Stimulated activated naive CD8-positive, alpha-beta T cell treated with anti-CD3 and anti-CD28 coated beads, Interleukin-15, amount 100 ng/mL, for 72 hours (primary cell): ENCODE measurements around the gene CDC27.
"Not testable (repeated sequence)": the region's sequence is repeated elsewhere in the genome, so short reads cannot be mapped to it uniquely, and the experiment has no call there.

Experiments used
- ATAC-seq: fragments of 150-1000 bp; cut with Tn5 transposase; 2 replicates; pipeline ENCODE4 v1.10.0; 2021; ENCODE audit warnings: mild to moderate bottlenecking, moderate library complexity
- DNase-seq, 2 donors: peaks; one replicate each; pipeline ENCODE4 v3.0.0; 2021 to 2022
- H3K27ac Mint-ChIP-seq, 2 donors: one replicate each; pipeline ENCODE4 v1.8.0; 2022; ENCODE audit warnings: mild to moderate bottlenecking in 2 of 2, mixed read lengths in 2 of 2, moderate library complexity in 2 of 2
- H3K27me3 Mint-ChIP-seq: one replicate; pipeline ENCODE4 v1.8.0; 2022; ENCODE audit warnings: mixed read lengths
- H3K4me1 Mint-ChIP-seq: one replicate; pipeline ENCODE4 v1.8.0; 2022; ENCODE audit warnings: mild to moderate bottlenecking, mixed read lengths
- H3K4me3 Mint-ChIP-seq, 2 donors: one replicate each; pipeline ENCODE4 v1.8.0; 2022; ENCODE audit warnings: mild to moderate bottlenecking in 2 of 2, mixed read lengths in 2 of 2, moderate library complexity in 1 of 2
- H3K9me3 Mint-ChIP-seq, 2 donors: one replicate each; pipeline ENCODE4 v1.8.0; 2022; ENCODE audit warnings: mixed read lengths in 2 of 2

CDC27 gene

DNA sequence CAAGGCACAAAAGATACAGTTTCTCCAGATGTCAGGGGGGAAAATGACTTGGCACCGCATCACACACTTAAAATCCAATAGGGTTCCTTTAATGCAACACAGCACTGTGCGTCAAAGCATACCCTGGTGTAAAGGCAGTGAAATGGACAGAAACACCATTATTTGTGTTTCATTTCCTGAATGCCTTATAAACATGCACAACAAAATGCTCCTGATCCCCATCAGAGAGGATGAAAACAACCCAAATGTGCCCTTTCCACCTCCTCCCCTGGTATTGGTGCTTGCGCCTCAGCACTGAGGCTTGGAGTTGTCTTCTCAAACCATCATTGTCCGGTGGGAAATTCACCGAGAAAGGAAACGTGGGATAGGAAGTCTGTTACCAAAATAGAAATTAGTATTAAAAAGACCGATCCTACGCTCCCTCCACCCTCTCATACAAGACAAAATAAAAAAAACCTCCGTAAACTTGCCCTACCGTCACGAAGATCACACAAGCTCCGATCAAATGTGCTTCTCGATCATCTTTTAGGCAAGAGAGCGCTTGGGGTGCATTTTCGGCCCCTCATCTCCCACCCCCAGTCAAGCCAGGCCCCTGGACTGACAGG, 722 bp downstream of the CDC27 start:
- no peaks in the 10 kb centered on the region for H3K27me3 Mint-ChIP-seq
- ATAC-seq (no peak), DNase-seq (peak in 1 of 2 donors; percentile 15)
- peak overlapping the region; percentile 98 to 100 for H3K27ac Mint-ChIP-seq
- H3K4me1 Mint-ChIP-seq, result peaks cover 44% of the 10 kb centered on the region
- peak overlapping the region; percentile 95 to 98 for H3K4me3 Mint-ChIP-seq
- H3K9me3 Mint-ChIP-seq, result no peaks in the 10 kb centered on the region

DNA sequence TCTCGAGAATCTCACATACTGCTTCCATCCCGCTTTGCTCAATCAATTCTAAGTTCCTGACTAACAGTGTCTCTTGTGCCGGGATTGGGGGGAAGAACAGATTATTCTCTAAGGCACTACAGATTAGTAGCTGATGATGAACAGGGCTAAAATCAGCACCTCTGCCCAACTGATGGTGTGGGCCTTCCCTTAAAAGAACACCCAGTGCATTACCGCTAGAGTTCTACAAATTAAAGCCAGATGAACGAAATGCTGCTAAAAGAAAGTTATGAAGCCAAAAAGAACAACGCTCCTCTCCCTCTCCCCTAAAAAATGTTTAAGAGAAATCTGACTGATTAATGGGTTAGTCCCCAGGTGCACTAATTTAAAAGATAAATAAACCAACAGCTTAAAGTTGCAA, 4.4 kb downstream of the CDC27 start:
- DNase-seq, result no peak
- Mint-ChIP-seq H3K4me3 (no peak overlapping the region), H3K9me3 (no peaks in the 10 kb centered on the region), H3K27me3 (no peaks in the 10 kb centered on the region), H3K4me1 (peaks cover 45% of the 10 kb centered on the region), H3K27ac (no peak overlapping the region)
- ATAC-seq, result no peak

DNA sequence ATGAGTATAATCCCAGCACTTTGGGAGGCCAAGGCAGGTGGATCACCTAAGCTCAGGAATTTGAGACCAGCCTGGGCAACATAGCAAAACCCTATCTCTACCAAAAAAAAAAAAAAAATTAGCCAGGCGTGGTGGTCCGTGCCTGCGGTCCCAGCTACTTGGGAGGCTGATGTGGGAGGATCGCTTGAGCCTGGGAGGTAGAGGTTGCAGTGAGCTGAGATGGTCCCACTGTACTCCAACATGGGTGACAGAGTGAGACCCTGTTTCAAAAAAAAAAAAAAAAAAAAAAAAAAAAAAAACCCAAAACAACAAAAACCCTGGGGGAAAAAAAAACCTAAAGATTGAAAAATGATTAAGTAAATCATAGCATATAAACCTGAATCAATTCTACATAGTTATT, 8.1 kb downstream of the CDC27 start:
- H3K4me3 Mint-ChIP-seq, H3K27ac Mint-ChIP-seq, ATAC-seq, DNase-seq, H3K9me3 Mint-ChIP-seq, H3K27me3 Mint-ChIP-seq: not testable (repeated sequence)
- H3K4me1 Mint-ChIP-seq, result peaks cover 48% of the 10 kb centered on the region

DNA sequence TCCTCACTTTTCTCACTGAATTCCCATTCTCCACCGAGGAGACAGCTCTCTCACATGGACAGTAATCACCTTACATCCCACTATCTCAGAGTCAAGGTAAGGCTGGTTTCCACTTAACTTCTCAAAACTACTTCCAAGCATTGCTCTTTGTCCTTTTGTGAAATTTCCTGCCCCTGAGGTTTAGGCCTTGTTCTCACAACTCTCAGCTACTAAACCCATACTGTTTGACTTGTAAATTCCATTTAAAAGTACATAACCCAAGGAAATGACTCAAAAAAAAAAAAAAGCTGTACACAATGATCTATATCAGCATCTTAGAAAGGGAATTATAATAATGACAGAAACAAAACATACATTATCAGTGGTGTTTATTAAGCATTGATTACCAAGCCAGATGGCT, 8.8 kb downstream of the CDC27 start:
- Mint-ChIP-seq H3K27ac (no peak overlapping the region), H3K27me3 (no peaks in the 10 kb centered on the region), H3K4me1 (peaks cover 45% of the 10 kb centered on the region), H3K9me3 (no peaks in the 10 kb centered on the region), H3K4me3 (no peak overlapping the region)
- DNase-seq (no peak), ATAC-seq (no peak)

DNA sequence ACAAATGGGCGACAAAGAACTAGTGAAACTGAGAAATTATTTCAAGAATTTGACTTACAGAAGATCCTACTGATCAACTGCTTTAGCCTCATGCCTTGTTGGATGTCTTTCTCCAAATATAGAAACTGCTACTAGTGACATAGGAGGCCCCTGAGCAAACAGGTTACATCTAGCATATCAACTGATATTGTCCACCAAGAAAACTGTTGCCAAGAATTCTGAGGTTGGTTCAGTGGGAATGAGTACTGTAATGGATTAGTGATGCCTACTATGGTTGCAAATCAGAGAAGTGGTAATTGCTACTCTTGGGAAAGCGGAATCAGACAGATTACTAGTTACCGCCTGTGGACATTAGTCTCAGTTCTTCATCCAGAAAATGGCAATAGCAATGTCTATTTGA, 10.0 kb downstream of the CDC27 start:
- DNase-seq (no peak), ATAC-seq (no peak)
- Mint-ChIP-seq H3K9me3 (no peaks in the 10 kb centered on the region), H3K27ac (no peak overlapping the region), H3K27me3 (no peaks in the 10 kb centered on the region), H3K4me1 (peaks cover 38% of the 10 kb centered on the region), H3K4me3 (no peak overlapping the region)

DNA sequence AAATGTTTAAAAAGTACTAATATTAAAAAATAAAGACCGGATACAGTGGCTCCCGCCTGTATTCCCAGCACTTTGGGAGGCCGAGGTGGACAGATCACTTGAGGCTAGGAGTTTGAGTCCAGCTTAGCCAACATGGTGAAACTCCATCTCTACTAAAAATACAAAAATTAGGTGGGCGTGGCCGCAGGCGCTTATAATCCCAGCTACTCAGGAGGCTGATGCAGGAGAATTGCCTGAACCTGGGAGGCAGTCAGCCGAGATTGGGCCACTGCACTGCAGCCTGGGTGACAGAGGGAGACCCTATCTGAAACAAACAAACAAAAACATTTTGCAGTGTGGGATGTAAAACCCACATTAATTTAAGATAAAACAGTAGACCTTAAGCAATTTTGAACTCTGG, 11.8 kb downstream of the CDC27 start:
- no peak overlapping the region for H3K27ac Mint-ChIP-seq

DNA sequence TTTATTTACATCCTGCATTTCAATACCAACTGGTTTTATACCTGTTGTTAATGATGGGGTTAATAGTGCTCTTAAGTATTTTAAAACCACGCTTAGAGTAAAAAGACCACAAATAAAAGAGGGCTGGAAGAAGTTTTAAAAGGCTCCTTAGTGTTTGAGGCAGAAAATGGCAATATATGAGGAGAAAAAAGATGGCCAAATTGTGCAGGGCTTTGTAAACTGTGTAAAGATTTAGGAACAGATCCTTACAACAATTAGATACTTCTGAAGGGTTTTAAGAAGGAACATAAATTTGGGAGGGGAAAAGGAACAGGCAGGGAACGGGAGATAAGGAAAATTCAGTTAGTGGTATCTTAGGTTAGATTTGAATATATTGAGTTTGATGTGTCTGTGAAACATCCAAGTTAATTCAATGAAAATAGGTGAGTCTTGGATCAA, 12.7 kb downstream of the CDC27 start:
- no peaks in the 10 kb centered on the region for H3K9me3 Mint-ChIP-seq
- peaks cover 27% of the 10 kb centered on the region for H3K4me1 Mint-ChIP-seq
- ATAC-seq (no peak), DNase-seq (no peak)
- no peaks in the 10 kb centered on the region for H3K27me3 Mint-ChIP-seq
- H3K4me3 Mint-ChIP-seq, result no peak overlapping the region
- no peak overlapping the region for H3K27ac Mint-ChIP-seq

More for the DNA sequence above, 11.8 kb downstream of the CDC27 start:
- H3K27me3 Mint-ChIP-seq, result no peaks in the 10 kb centered on the region
- H3K4me1 Mint-ChIP-seq, result peaks cover 35% of the 10 kb centered on the region
- no peaks in the 10 kb centered on the region for H3K9me3 Mint-ChIP-seq
- DNase-seq (no peak), ATAC-seq (no peak)
- H3K4me3 Mint-ChIP-seq, result no peak overlapping the region

DNA sequence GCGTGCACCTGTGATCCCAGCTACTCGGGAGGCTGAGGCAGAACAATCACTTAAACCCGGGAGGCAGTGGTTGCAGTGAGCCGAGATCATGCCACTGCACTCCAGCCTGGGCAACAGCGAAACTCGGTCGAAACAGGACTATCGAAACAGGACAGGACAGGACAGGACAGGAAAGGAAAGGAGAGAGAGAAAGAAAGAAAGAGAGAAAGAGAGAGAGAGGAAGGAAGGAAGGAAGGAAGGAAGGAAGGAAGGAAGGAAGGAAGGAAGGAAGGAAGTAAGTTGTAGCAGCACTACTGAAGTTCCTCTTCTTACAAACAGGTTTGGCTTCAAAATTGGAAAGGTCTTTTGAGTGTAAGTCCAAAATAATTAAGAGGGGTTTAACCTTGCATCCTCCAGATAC, 14.3 kb downstream of the CDC27 start:
- not testable (repeated sequence) for H3K4me3 Mint-ChIP-seq, H3K27me3 Mint-ChIP-seq, ATAC-seq, H3K27ac Mint-ChIP-seq, H3K9me3 Mint-ChIP-seq, DNase-seq
- H3K4me1 Mint-ChIP-seq, result peaks cover 27% of the 10 kb centered on the region

DNA sequence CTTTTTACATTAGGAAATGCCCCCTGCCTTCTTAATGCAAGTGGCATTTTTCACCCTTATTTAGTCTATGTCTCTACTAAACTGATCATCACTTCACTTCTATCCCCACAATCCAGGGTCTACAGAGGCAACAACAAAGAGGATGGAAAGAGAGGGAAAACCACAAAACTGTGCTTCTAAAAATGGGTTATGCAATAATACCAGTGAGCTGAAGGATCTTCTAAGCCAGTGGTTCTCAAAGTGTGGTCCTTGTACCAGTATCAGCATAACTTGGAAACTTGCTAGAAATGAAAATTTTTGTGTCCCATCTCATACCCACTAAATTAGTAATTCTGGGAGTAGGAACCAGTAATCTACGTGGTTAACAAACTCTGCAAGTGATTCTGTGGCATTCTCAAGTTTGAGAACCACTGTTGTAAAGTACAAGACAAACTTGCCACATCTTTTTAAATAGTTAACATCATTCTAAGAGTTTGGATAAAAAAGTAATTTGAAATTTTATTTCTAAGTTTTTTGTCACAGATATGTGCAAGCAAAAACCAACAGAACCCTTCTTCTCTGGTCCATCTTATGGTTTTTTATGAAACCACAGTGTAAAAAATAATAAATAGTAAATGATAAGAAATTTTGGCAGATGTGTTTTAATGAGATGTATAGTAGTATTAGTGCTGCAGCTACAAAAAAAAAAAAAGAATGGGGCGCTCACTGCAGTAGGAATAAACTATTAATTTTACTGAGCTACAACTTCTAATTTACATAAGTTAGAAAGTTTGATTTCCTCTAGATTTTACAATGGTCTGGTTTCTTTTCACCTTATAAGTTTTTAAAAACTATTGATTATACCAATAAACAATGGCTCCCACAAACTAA, 16.2 kb downstream of the CDC27 start:
- H3K4me1 Mint-ChIP-seq, result peaks cover 24% of the 10 kb centered on the region
- H3K9me3 Mint-ChIP-seq, result no peaks in the 10 kb centered on the region
- H3K4me3 Mint-ChIP-seq, result no peak overlapping the region
- no peaks in the 10 kb centered on the region for H3K27me3 Mint-ChIP-seq
- ATAC-seq, result peak; percentile 49
- DNase-seq, result no peak
- H3K27ac Mint-ChIP-seq, result no peak overlapping the region

DNA sequence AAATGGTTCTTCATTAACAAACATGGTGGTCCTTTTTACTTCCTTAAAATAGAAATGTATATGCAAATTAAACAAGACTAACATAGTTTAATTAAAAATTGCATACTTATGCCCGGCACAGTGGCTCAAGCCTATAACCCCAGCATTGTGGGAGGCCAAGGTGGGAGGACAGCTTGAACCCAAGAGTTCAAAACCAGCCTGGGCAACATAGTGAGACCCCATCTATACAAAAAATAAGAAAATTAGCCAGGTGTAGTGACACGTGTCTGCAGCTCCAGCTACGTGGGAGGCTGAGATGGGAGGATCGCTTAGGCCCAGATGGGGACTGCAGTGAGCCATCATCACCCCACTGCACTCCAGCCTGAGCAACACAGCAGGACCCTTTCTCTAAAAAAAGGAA, 18.4 kb downstream of the CDC27 start:
- Mint-ChIP-seq H3K9me3 (no peaks in the 10 kb centered on the region), H3K4me3 (no peak overlapping the region), H3K27me3 (no peaks in the 10 kb centered on the region), H3K27ac (peak overlapping the region in 1 of 2 donors; percentile 61), H3K4me1 (peaks cover 10% of the 10 kb centered on the region)
- DNase-seq, result no peak
- ATAC-seq, result no peak

DNA sequence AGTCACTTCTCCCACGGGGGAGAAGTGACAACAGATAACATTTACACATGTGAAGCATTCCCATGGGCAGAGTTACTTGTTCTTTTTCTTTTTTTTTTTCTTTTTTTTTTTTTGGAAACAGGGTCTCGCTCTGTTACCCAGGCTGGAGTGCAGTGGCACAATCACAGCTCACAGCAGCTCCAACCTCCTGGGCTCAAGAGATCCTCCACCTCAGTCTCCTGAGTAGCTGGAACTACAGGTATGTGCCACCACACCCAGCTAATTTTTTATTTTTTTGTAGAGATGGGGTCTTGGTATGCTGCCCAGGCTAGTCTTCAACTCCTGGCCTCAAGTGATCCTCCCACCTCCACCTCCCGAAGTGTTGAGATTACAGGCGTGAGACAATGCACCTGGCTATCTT, 20.2 kb downstream of the CDC27 start:
- not testable (repeated sequence) for H3K27me3 Mint-ChIP-seq, DNase-seq, H3K4me3 Mint-ChIP-seq, H3K27ac Mint-ChIP-seq, ATAC-seq, H3K9me3 Mint-ChIP-seq
- peaks cover 12% of the 10 kb centered on the region for H3K4me1 Mint-ChIP-seq

DNA sequence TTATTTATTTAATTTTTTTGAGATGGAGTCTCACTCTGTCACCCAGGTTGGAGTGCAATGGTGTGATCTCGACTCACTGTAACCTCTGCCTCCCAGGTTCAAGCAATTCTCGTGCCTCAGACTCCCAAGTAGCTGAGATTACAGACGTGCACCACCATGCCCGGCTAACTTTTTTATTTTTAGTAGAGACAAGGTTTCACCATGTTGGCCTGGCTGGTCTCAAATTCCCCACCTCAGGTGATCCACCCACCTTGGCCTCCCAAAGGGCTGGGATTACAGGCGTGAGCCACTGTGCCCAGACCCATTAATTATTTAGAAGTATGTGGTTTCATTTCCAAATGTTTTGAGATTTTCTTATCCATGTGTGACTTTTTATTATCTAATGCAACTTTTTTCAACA, 22.2 kb downstream of the CDC27 start:
- H3K4me1 Mint-ChIP-seq, result peaks cover 14% of the 10 kb centered on the region
- not testable (repeated sequence) for H3K27ac Mint-ChIP-seq, DNase-seq, H3K9me3 Mint-ChIP-seq, ATAC-seq, H3K27me3 Mint-ChIP-seq, H3K4me3 Mint-ChIP-seq

DNA sequence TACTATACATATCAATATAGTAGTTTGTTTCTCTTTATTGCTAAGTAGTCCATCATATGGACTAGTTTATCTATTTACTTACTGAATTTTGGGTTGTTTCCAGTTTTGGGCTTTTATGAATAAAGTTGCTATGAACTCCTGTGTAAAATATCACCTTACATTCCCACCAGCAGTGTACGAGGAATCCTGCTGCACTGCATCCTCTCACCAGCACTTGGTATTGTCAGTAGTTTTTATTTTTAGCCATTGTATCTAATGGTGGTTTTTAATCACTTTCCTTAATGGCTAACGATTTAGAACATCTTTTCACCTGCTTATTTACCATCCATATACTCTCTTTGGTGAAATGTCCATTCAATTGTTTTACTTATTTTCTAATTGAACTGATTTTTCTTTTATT, 24.0 kb downstream of the CDC27 start:
- Mint-ChIP-seq H3K9me3 (no peaks in the 10 kb centered on the region), H3K27ac (no peak overlapping the region), H3K4me3 (no peak overlapping the region), H3K27me3 (no peaks in the 10 kb centered on the region), H3K4me1 (peaks cover 14% of the 10 kb centered on the region)
- DNase-seq (no peak), ATAC-seq (no peak)

DNA sequence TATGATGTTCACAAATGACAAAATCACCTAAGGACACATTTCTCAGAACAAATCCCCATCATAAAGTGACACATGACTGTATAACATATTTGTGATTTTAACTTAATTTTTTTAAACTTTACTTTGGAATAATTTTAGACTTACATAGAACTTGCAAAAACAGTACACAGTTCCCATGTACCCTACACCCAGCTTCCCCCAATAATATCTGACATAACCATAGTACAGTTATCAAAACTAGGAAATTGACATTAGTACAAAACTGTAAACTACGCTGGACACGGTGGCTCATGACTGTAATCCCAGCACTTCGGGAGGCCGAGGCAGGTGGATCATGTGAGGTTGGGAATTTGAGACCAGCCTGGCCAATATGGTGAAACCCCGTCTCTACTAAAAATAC, 24.8 kb downstream of the CDC27 start:
- Mint-ChIP-seq H3K4me1 (peaks cover 14% of the 10 kb centered on the region), H3K9me3 (no peaks in the 10 kb centered on the region), H3K27ac (no peak overlapping the region), H3K4me3 (no peak overlapping the region), H3K27me3 (no peaks in the 10 kb centered on the region)
- no peak for DNase-seq
- ATAC-seq, result no peak

DNA sequence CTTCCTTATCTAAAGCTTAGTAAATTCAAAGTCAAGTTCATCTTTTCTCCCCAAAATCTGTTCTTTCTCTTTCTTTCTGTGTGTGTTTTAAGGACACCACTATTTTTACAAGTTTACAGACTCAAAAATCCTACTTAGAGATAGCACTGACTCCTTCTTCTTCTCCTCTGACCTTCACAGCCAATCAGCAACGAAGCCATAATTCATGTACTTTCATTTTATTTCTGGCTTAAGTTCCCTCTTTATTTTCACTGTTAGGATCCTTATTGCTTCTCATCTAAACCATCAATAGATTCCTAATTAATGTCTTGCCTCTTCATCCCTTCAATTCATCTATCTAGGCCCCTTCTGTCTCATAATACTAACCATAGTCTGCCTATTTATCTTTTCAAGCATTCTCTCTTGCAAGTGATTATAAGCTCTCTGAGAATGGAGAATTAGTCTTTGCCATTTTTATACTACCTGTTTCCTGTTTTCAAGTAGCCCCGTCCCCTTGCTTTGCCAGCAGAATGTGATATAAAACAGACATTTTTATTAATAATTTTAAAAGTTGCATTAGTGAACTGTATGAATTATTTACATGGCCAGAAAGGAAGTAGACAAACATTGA, 27.0 kb downstream of the CDC27 start:
- Mint-ChIP-seq H3K27ac (no peak overlapping the region), H3K27me3 (no peaks in the 10 kb centered on the region), H3K9me3 (no peaks in the 10 kb centered on the region), H3K4me3 (no peak overlapping the region), H3K4me1 (peaks cover 14% of the 10 kb centered on the region)
- DNase-seq (no peak), ATAC-seq (no peak)

DNA sequence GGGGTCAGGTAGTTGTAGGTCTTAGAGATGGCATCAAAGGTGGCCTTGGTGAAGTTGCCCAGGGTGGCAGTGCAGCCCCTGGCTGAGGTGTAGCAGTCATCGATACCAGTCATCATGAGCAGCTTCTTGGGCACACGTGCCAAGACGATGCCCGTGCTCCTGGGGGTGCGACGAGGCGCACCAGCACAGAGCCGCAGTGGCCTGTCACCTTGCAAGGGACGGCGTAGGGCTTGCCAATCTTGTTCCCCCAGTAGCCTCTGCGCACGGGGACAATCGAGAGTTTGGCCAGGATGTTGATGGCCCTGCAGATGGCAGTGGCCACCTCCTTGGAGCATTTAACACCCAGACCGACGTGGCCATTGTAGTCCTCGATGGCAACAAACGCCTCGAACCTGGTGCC, 29.8 kb downstream of the CDC27 start:
- H3K9me3 Mint-ChIP-seq, result no peaks in the 10 kb centered on the region
- no peaks in the 10 kb centered on the region for H3K27me3 Mint-ChIP-seq
- no peak overlapping the region for H3K27ac Mint-ChIP-seq
- H3K4me1 Mint-ChIP-seq, result peaks cover 14% of the 10 kb centered on the region
- DNase-seq (no peak), ATAC-seq (no peak)
- no peak overlapping the region for H3K4me3 Mint-ChIP-seq
